Activated T-cell treated with anti-CD3 and anti-CD28 coated beads for 48 hours (primary cell): ENCODE data around the gene EMC8.

Source experiments
- DNase-seq: peaks from one replicate; pipeline ENCODE4 v3.0.0-alpha.2; 2020; ENCODE audit warnings: low read depth

The EMC8 gene

GRCh38 chr16:85754413-85754812 is 44.9 kb downstream of the EMC8 start:
- DNase-seq: no peak

- no peak for DNase-seq
Measured at GRCh38 chr16:85753976-85754375, 45.4 kb downstream of the EMC8 start.

- no peak for DNase-seq
Measured at GRCh38 chr16:85753559-85753958, 45.8 kb downstream of the EMC8 start.

DNA sequence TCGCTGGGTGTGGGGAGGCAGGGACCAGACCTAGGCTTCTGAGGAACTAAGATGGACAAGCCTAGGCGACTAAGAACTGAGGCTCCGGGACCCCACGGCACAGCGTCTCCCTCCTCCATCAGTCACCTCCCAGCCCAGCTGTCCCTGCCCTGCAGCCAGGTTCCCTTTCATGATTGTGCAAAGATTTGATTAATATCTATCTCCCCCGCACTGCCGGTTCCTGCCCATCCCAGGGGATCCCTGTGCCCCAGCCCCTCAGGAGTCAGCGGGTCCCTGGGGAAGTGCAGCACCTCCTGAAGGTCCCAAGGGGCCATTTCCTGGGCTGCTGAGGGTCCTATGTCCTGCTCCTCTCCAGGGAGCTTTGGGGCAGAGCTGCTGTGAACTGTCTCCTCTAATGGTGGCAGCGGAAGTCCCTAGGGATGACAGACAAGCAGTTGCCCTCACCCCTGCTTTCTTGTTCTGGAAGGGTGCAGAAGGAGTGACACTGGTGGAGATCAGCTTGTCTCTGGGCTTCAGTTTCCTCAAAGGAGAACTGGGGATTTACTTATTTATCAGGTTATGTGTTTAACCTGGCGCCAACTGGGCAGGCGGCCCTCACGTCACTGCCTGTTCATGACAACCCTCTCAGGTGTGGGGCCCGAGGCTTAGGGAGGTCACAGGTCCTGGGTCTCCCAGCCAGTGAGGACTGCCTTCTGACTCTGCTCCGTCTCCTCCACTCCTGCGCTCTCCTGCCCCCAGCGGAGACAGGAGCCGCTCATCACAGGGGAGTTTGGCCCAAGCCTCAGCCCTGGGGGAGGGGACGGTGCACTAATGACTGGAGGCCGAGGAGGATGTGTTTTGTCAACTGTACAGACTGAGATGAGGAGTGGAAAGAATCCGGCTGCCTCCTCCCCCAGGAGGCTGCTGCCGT is 46.6 kb downstream of the EMC8 start:
- no peak for DNase-seq

GRCh38 chr16:85751698-85752501 is 47.4 kb downstream of the EMC8 start:
- no peak for DNase-seq

DNA sequence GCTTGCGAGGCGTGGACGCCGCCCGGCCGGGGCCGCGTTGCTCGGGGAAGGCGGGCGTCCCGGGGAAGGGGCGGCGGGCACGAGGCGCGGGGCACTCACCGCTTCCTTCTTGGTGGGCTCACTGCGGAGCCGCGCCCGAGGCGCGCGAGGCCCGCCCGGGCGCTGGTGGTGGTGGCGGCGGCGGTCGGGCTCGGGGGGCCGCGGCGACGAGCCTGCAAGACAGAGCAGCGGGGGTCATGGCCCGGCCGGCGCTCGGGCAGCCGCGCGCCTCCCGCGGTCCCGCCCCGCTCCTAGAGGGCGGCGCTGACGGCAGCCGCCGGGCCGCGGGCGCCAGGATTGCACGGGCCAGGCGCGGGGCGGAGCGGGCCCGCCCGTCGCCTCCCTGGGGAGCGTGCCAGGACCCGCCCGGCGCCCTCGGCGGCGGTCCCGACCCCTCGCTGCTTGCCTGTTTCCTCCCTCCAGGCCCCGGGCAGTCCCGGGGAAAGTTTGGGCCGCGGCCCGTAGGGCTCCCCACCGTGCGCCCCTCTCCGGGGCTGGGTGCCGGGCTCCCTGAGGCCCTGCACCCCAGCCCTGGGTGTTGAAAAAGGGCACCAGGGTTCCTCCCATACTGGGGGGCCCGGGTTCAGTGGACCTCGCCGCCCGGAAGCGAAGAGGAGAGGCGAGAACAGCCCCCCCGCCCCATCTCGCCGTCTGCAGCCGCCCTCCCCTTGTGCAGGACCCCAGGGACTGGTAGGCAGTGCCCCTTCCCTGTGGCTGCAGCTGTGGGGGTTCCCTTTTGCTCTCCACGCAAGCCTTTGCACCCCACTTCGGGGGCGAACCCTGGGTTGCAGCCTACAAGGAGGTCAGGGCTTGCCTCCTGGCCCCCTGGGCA is 48.3 kb downstream of the EMC8 start, which contains the start of gene C16orf74:
Gene C16orf74 (minus strand): TSS at position 270 of the 871 bp plus-strand sequence. CDS start 15,879 bp downstream, outside the sequence.
- no peak for DNase-seq

DNA sequence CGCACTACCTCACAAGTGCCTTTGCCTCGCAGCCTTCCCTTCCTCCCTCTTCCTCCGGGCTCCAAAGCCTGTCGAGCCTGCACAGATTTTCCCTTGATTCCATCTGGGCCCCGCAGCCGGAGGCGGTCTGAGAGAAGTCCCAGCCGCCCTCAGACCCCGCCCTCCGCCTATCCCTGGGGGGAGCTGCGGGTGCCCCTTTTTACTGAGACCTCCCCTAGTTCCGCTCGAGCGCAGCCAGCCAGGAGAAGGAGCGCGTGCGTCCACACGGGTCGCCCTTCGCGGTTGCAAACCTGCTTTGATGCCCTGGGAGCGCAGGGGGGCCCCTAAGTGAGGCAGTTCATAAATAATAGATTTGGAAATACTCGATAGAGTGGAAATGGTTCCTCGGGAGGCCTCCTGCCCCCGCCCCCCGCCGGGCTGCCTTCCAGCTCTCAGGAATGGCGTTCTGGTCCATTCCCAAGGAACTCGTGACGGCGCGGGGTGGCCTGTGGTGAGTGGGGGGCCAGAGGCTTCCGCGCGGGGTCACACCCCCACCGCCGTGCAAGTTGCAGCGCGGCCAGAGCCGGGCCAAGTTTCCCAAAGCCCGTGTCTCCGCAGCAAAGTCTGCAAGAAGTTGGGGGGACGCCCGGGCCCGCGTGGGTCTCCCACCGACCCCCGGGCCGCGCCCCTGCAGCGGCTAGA is 49.1 kb downstream of the EMC8 start:
- no peak for DNase-seq

GRCh38 chr16:85749771-85750145 is 49.6 kb downstream of the EMC8 start:
- DNase-seq: no peak

DNA sequence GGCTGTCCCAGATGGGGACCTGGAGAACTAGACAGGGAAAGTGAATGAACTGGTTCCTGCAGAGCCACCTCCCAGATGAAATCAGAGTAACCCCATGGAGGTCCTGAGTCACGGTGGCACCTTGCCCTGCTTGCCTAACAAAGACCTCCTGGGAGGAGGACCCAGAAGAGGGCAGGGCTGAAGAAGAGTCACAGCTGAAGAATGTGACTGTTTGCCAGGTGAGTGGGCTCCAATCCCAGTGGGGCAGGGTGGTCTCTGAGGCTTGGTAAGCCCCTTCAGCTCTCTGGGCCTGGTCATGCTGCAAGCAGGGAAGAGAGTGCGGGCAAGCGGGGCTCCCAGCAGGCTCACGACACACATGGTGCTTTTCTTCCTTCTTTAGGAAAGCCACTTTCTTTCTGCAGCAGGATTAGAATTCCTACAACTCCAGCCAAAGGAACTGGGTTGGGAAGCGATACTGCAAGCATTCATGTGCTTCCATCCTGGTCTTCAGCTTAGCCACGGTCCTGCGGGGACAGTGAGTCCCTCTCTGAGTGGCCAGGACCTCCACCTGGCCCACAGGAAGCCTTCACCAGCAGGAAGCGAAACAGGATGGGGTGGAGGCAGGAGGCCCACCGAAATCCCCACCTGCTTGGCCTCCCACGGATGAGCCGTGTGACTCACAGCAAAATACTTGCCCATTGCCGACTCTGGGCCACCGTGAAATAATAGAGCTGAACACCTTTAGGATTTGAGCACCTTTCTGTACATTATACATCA is 52.7 kb downstream of the EMC8 start:
- no peak for DNase-seq

DNA sequence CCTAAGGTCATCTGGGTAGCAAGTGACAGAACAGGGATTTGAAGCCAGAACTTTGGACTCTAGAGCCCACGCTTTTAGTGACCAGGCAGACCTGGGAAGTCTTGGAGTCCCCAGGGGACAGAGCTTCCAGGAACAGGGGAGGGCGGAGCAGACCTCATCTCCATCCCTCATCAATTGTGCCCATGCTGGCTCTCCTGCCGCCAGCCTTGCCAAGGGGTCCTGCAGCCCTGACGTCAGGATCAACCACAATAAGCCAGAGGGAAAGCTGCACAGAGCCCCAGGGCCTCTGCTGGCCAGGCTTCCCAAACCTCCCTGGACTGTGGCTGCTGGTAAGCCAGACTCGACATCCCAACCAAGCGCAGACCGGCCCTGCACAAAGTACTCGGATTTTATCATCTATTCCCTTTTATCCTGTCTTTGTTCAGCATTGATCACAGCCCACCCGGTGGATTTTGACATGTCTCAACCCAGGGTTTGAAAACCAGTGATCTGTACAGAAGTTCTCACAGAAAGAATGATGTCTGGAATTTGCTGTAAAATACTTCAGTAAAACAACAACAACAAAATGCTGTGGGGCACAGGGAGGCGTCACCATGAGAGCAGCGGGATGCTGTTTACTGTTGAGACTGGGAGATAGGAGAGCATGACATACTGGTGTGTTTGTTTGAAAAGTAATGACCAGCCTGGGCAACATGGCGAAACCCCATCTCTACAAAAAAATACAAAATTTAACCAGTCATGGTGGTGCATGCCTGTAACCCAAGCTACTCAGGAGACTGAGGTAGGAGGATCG is 60.2 kb downstream of the EMC8 start:
- DNase-seq: no peak

DNA sequence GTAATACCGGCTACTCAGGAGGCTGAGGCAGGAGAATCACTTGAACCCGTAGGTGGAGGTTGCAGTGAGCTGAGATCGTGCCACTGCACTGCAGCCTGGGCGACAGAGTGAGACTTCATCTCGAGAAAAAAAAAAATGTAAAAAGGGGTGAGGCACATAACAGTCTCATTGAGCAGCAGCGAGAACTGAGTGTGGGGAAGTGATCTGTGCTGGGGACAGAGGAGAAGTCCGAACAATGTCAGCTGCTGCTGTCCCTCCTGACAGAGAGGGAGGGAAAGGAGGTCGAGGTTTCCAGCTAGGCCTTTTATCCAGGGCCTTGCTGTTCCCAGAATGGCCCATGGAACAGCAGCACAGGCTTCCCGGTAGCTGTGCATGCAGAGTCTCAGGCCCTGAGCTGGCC is 62.4 kb downstream of the EMC8 start:
- DNase-seq: no peak

DNA sequence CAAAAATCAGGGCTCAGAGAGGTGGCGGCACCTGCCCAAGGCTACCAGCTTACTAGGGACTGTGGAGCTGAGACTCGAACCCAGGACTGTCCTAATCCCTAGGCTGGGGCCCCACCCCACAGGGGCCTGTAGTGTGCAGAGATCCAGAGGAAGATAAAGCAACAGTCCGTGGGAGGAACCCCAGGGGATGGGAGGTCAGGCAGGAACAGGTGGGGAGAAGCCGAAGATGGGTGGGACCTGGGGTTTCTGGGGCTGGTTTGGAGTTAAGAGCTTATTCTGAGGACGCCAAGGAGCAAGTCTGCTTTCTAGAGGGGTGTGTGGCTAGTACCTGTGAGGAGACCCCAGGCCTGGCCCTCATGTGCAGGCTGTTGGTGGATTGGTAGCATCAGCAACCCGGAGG is 63.4 kb downstream of the EMC8 start:
- no peak for DNase-seq

- DNase-seq: no peak
Measured at GRCh38 chr16:85735225-85735635, 64.1 kb downstream of the EMC8 start.

- DNase-seq: no peak
Measured at GRCh38 chr16:85734311-85735017, 64.9 kb downstream of the EMC8 start.

DNA sequence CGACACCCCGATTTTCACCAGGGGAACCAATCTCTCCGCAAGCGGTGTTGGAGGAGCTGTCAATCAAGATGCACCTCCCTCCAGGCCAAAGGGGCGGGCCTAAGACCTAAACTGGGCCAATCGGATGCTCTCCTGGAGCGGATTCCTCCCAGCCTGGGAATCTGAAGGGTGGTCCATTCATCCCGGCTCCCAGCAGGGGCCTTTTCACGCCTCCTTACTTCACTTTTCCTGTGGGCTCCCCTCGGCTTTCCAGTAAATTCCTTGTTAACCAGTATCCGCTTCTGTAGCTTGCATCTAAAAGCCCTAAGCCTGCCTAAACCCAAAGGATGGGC is 65.5 kb downstream of the EMC8 start:
- no peak for DNase-seq

GRCh38 chr16:85733155-85733838 is 66.0 kb downstream of the EMC8 start:
- DNase-seq: no peak

- no peak for DNase-seq
Measured at GRCh38 chr16:85731179-85731578, 68.2 kb downstream of the EMC8 start.

- DNase-seq: no peak
Measured at GRCh38 chr16:85730186-85730465, 69.2 kb downstream of the EMC8 start.
